RPMI7951 (cell line): ENCODE data around the gene TMEM25. TPM values are rescaled to one million over a fixed set of nuclear protein-coding genes. Genes with fewer than 3 reads are reported as not detected.
A peak's percentile ranks its signal among the peaks of the same experiment; 100 is the strongest.
"Not testable (repeated sequence)": the region's sequence is repeated elsewhere in the genome, so short reads cannot be mapped to it uniquely, and the experiment has no call there.

Source experiments
- DNase-seq: peaks from one replicate; pipeline ENCODE4 v3.0.0-alpha.2; 2012; ENCODE audit warnings: low read depth
- total RNA-seq: library from RNA; depleted of rRNA; stranded (reverse); fragments of >200 nt; shearing (Covaris generic); gene quantifications from 2 replicates; pipeline ENCODE4 v1.2.3, GENCODE V29; 2014

The TMEM25 gene
- total RNA-seq, 1 experiment from 2014 or later = 0.84 TPM

GRCh38 chr11:118532091-118532490 lies 1.1 kb downstream of the TMEM25 start:
- no peak for DNase-seq

GRCh38 chr11:118532852-118533768 lies 2.1 kb downstream of the TMEM25 start:
- no peak for DNase-seq

GRCh38 chr11:118533769-118534729 lies 3.1 kb downstream of the TMEM25 start:
- DNase-seq = peak; percentile 20

- no peak for DNase-seq
Observed at GRCh38 chr11:118535261-118535660, 4.3 kb downstream of the TMEM25 start.

GRCh38 chr11:118536726-118537125 lies 5.7 kb downstream of the TMEM25 start:
- DNase-seq = no peak

- DNase-seq = peak; percentile 9
Observed at GRCh38 chr11:118537409-118537980, 6.5 kb downstream of the TMEM25 start.

GRCh38 chr11:118544010-118544646 lies 13.1 kb downstream of the TMEM25 start:
- no peak for DNase-seq

GRCh38 chr11:118544647-118545010 lies 13.6 kb downstream of the TMEM25 start:
- DNase-seq = no peak

GRCh38 chr11:118545533-118545932 lies 14.5 kb downstream of the TMEM25 start:
- no peak for DNase-seq

GRCh38 chr11:118547132-118547531 lies 16.1 kb downstream of the TMEM25 start:
- no peak for DNase-seq

- DNase-seq = no peak
Observed at GRCh38 chr11:118552341-118552740, 21.3 kb downstream of the TMEM25 start.

- DNase-seq = no peak
Observed at GRCh38 chr11:118560806-118561205, 29.8 kb downstream of the TMEM25 start.

- peak; percentile 13 for DNase-seq
Observed at GRCh38 chr11:118565051-118565450, 34.1 kb downstream of the TMEM25 start.

GRCh38 chr11:118569670-118570069 lies 38.7 kb downstream of the TMEM25 start:
- DNase-seq = no peak

- no peak for DNase-seq
Observed at GRCh38 chr11:118570787-118571186, 39.8 kb downstream of the TMEM25 start.

- not testable (repeated sequence) for DNase-seq
Observed at GRCh38 chr11:118571701-118572060, 40.7 kb downstream of the TMEM25 start.

GRCh38 chr11:118572061-118572980 lies 41.3 kb downstream of the TMEM25 start, which contains the start of gene ARCN1:
Gene ARCN1 (plus strand): TSS chr11:118572409. CDS start chr11:118572548, 139 bp downstream.
- peak; percentile 76 for DNase-seq

- peak; percentile 57 for DNase-seq
Observed at GRCh38 chr11:118572981-118573550, 42.1 kb downstream of the TMEM25 start.

- no peak for DNase-seq
Observed at GRCh38 chr11:118574636-118575035, 43.6 kb downstream of the TMEM25 start.

GRCh38 chr11:118577995-118578394 lies 47.0 kb downstream of the TMEM25 start:
- DNase-seq = not testable (repeated sequence)
